ENCODE results near the gene CMSS1. TPM values are rescaled to one million over a fixed set of nuclear protein-coding genes. Genes with fewer than 3 reads are reported as not detected.

Gene CMSS1
- total and polyA plus RNA-seq, 2 of the 13 experiments (the other 11 are each of a cell fraction or from before 2014, with no cell fraction given), result 6.4 to 48.7 TPM

- TF ChIP-seq PATZ1 (CRISPR knock-in tag; IDR thresholded peaks at IDR 0.05) (no peak), RORA (CRISPR knock-in tag; IDR thresholded peaks at IDR 0.05) (no peak), ZNF850 (CRISPR knock-in tag; conservative IDR thresholded peaks at IDR 0.05) (no peak), CEBPG (CRISPR knock-in tag; IDR thresholded peaks at IDR 0.05) (no peak), TCF7L2 (IDR thresholded peaks at IDR 0.05; ENCODE audit: low read depth, low read length) (no peak), ZSCAN31 (CRISPR knock-in tag; IDR thresholded peaks at IDR 0.05; ENCODE audit: low read depth) (no peak), ZNF816 (CRISPR knock-in tag; IDR thresholded peaks at IDR 0.05; ENCODE audit: borderline replicate concordance) (no peak), ZNF563 (CRISPR knock-in tag; IDR thresholded peaks at IDR 0.05) (no peak), CAMTA2 (CRISPR knock-in tag; IDR thresholded peaks at IDR 0.05; ENCODE audit: borderline replicate concordance) (no peak), ZGPAT (CRISPR knock-in tag; IDR thresholded peaks at IDR 0.05) (0 out of 2 replicates have a peak, but pooled peaks have one; percentile 44), MIXL1 (CRISPR knock-in tag; IDR thresholded peaks at IDR 0.05) (peak; percentile 28; the same call in 1 of the 2 replicates), ZMYM4 (CRISPR knock-in tag; IDR thresholded peaks at IDR 0.05) (no peak), MBNL3 (CRISPR knock-in tag; conservative IDR thresholded peaks at IDR 0.05) (no peak), RFXAP (CRISPR knock-in tag; IDR thresholded peaks at IDR 0.05; ENCODE audit: borderline replicate concordance) (no peak), AKAP8 (CRISPR knock-in tag; IDR thresholded peaks at IDR 0.05) (no peak), ZC3H4 (CRISPR knock-in tag; IDR thresholded peaks at IDR 0.05; ENCODE audit: borderline replicate concordance) (no peak), BCL3 (CRISPR knock-in tag; IDR thresholded peaks at IDR 0.05) (no peak), RARA (CRISPR knock-in tag; IDR thresholded peaks at IDR 0.05) (peak; percentile 49; the same call in 1 of the 2 replicates), SOX6 (IDR thresholded peaks at IDR 0.05) (no peak), SOX6 (CRISPR knock-in tag; IDR thresholded peaks at IDR 0.05) (peak; percentile 21; the same call in 1 of the 2 replicates), SRF (IDR thresholded peaks at IDR 0.05; ENCODE audit: low read depth, low read length) (no peak), HOXD1 (CRISPR knock-in tag; IDR thresholded peaks at IDR 0.05) (no peak)
Observed at GRCh38 chr3:100088735-100089368, 271.2 kb downstream of the CMSS1 start (continued).

Measured in HepG2 (cell line).